ENCODE data around the gene EPN1. TPM values are rescaled to one million over a fixed set of nuclear protein-coding genes. Genes with fewer than 3 reads are reported as not detected.

The EPN1 gene
- total and polyA plus RNA-seq, 9 of the 15 experiments (the other 6 are each of a cell fraction or from before 2014, with no cell fraction given) = 0.08 to 138 (median 12.7) TPM

- TF ChIP-seq, protein P1, sequence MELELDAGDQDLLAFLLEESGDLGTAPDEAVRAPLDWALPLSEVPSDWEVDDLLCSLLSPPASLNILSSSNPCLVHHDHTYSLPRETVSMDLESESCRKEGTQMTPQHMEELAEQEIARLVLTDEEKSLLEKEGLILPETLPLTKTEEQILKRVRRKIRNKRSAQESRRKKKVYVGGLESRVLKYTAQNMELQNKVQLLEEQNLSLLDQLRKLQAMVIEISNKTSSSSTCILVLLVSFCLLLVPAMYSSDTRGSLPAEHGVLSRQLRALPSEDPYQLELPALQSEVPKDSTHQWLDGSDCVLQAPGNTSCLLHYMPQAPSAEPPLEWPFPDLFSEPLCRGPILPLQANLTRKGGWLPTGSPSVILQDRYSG (tag; conservative IDR thresholded peaks at IDR 0.05; ENCODE audit: low read depth) = 0 out of 2 replicates have a peak, but pooled peaks have one; percentile 25
- TF ChIP-seq ZNF592 (IDR thresholded peaks at IDR 0.05) (peak; percentile 85), THAP12 (CRISPR knock-in tag; IDR thresholded peaks at IDR 0.05) (peak; percentile 66; the same call in 1 of the 2 replicates), CC2D1A (IDR thresholded peaks at IDR 0.05) (no peak), GABPB1 (CRISPR knock-in tag; IDR thresholded peaks at IDR 0.05) (peak; percentile 90), PML (IDR thresholded peaks at IDR 0.05; ENCODE audit: low read length) (peak; percentile 57; the same call in 1 of the 2 replicates), ZBTB40 (IDR thresholded peaks at IDR 0.05) (peak; percentile 93), ZBTB40 (CRISPR knock-in tag; IDR thresholded peaks at IDR 0.05) (no peak), TEAD1 (CRISPR knock-in tag; IDR thresholded peaks at IDR 0.05) (peak in 1 of 2 experiments; percentile 70; a peak in 2 of 4 replicates)
Observed at GRCh38 chr19:55654868-55655647, 20.0 kb upstream of the EPN1 start, which contains the start of gene U2AF2 (continued).
